Activated T-cell treated with anti-CD3 and anti-CD28 coated beads for 48 hours (primary cell): ENCODE measurements around the gene SDR9C7.

ENCODE experiments used
- DNase-seq: peaks from one replicate; pipeline ENCODE4 v3.0.0-alpha.2; 2020; ENCODE audit warnings: low read depth

SDR9C7 gene

DNA sequence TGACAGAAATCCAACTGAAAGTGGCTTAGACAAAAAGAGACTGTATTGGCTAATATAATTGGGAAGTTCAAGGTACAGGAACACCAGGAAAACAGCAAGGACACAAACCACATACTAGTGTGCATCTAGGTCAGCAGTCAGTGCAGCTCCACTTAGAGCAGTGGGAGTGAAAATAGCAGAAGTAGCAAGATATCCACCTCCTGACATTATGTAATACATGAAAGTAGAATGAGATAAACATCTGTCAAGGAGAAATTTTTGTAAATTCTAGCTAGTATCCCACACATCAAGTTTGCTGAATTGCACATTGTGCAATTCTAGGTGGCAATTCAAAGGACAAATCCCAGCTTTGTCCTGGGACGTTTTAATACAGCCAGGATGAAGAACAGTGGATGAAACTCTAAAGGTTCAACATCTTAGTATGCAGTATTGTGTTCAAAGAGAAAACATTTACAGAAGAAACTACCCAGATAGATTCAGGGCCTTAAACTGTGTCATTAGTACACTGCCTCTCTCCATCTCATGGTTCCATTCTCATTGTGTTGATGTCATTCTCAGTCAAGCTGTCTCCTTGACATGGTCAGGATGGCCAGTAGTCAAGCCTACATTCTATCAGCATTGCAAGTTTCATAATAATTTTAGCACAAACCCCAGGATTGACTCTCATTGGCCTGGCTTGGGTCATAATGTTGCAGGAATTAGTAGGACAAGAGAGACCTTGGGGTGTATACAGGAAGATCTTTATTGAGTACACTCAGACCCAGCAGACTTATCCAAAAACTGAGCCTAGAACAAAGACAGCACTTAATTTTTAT, 56.8 kb downstream of the SDR9C7 start:
- DNase-seq = no peak

DNA sequence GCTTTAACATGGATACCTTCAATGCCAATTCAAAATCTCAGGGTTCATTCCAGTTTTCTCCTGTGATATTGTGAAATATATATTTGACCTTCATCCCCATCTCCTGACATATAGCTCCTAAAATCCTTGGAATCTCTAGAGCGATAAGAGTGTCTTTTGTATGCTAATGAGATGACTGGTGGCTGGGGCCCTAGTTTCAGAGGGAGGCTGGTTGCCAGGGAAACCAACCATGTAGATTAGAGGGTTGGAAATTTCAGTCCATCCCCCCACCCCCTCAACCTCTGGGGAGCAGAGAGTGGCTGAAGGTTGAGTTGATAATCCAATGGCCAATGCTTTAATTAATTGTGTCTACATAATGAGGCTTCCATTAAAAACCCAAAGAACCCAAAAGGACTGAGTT, 59.4 kb downstream of the SDR9C7 start:
- no peak for DNase-seq

DNA sequence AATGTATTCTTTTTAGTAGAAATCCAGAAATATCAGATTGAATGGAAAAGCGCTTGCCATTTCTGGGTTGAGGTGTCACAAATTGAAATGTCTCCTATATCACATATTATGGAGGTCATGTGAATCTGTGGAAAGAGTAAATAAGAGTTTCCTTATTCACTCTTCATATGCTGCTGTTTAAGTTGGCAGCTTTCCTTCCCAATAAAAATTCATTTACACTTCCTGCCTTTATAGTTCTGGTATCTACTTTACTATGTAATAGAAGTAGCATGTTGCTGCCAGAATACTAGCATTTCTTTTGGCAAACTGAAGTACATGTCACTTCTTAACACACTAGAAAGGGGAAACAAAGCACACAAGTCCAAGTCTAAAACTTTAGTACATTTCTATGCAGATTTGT, 60.8 kb downstream of the SDR9C7 start:
- no peak for DNase-seq
